Activated CD4-positive, alpha-beta T cell treated with anti-CD3 and anti-CD28 coated beads, Interleukin-2, amount 50 U/mL, for 16 hours (primary cell): ENCODE results near the gene TBXAS1.

Experiments used
- DNase-seq: peaks from one replicate; pipeline ENCODE4 v3.0.0-alpha.2; 2020

TBXAS1 gene

DNA sequence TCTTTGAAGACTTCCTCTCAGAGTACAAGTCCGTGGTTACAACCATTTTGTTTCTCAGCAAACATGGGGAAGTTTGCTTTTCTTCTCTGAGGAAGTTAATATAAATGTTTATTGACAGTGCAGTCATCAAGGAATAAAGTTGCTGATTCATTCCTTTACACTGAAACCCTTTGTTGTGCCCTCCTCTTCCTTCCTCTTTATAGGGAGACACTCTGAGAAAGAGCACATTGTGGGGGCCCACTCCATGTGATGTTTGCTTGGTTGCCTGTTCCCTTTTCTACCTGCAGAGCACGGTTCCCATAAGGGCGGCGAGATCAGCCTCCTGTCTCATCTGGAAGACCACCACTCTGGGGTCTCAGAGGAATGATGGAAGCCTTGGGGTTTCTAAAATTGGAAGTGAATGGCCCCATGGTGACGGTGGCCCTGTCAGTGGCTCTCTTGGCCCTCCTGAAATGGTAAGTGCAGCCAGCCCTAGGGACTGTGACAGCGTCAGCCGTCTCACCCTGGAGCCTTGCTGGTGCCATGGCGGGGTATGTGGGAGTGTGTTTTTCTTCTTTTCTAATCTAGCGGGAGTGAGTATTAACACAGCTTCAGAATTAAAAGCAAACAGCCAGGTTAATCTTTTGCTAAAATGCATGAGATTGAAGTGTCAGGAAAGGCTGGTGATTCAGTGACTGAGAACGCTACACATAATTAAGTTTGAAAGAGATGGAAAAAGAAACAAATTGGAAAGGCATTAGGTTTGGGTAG is at the start of gene TBXAS1:
TSS of gene TBXAS1 (plus strand) at position 240 of the 750 bp plus-strand sequence. CDS start at position 367, 127 bp downstream.
- peak; percentile 50 for DNase-seq

DNA sequence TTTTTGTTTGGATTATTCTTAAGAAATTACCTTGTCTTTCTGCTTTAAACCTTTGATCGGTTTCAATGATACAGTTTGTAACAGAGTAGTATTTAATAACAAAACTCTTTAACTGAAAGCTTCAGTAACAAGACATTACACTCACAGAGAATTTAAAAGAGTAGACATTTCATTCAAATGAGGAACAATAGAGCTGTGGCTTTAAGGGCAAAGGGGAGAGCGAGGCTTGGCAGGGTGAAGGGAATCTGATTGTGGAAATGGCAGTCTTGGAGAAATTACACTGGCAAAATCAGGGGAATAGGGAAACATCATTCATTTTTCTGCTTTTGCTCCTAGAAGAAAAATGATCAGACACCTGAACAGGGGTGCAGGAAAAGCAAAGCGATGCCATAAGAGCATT is 46.1 kb upstream of the TBXAS1 start:
- no peak for DNase-seq

DNA sequence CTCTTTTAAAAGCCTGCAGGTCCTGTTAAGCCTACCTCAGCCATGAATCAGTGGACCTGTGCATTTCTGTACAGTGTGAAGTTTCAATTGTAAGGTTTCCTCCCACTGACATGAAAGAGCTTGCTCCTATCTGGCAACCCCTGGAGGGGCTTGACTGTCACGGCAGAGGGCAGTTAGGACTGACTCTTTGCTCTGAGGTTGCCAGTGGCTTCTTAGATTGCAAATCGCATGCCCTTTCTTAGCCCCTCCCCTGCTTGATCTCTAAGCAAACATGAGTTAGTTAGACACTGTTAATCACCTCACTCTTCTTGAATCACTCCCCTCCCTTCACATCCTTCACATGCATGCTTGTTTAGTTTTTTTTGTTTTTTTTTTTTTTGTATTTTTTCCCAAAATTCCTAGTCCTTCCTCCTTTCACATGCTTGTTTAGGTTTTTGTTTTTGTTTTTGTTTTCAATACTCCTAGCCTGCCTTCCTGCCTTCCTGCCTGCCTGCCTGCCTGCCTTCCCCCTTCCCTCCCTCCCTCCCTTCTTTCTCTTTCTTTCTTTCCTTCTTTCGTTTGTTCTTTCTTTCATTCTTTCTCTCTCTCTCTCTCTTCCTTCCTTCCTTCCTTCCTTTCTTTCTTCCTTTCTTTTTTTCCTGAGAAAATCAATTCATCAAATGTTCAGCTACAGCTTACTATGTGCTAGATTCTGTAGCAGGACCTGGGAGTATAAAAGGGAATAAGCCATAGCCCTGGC is 45.2 kb upstream of the TBXAS1 start:
- DNase-seq, result no peak

DNA sequence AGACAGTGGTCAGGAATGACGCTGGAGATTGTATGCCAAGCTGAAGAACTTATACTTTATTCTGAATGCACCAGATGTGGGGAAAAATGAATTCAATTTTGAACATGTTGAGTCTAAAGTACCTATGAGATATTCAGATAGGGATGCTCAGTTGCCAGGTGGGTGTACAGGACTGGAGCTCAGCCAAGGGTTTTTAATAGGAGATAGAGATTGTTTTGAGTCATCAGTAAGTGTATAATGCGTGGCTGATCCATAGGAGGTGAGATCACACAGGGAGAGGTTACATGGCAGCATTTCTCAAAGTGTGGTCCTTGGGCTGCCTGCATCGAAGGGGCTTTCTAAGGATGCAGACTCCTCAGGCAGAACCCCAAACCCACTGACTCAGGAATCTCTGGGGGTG is 44.4 kb upstream of the TBXAS1 start:
- DNase-seq, result no peak

DNA sequence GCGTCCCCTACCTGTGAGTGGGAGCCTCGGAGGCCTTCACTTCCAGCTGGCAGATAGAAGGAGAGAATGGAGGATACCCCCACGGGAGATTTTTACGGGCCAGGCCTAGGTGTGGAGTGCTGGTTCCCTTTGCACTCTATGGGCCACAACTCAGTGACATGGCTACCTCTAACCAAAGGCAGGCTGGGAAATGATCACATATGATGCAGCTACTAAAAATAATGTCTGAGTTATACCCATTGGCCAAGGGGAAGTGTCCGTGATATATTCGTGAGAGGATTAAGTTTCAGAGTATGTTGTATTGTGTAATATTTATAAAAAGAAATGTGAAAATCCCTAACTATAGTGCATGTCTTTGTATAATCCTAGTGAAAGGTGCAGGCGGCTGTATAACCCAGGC is 37.7 kb upstream of the TBXAS1 start:
- no peak for DNase-seq

DNA sequence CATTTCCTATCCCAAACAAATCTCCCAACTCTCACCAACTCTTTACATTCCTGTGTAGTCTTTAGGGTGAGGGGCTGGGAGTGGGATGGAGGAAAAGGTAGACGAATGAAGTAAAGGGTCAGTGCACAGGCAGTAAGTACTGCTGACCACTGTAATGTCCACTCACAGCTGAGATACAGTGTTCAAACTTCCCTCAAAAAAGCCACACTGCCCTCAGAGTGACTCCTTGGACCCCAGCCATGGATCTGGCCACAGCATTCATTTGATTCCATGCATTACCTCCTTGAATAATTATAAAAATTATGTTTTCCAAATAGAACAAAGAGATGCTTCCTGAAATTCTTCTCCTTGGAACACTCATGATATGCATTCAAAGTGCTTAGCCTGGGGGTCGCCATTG is 31.5 kb upstream of the TBXAS1 start:
- DNase-seq, result no peak

DNA sequence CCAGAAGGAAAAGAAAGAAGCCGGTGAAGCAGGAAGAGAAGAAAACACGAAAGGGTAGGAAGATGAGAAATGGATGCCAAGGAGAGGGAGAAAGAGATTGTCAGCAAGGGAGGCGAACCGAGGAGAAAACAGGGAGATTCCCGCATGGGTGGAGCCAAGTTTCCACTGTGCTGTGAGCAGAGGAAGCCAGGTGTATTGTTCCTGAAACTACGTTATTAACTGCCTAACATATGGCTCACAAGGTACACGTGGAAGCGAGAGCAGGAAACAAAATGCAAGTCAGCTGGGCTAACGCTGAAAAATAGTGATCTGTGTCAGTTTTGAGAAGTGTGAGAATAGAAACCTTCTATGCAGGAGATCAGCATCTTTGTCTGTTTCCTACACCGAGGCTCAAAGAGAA is 30.8 kb upstream of the TBXAS1 start:
- no peak for DNase-seq

DNA sequence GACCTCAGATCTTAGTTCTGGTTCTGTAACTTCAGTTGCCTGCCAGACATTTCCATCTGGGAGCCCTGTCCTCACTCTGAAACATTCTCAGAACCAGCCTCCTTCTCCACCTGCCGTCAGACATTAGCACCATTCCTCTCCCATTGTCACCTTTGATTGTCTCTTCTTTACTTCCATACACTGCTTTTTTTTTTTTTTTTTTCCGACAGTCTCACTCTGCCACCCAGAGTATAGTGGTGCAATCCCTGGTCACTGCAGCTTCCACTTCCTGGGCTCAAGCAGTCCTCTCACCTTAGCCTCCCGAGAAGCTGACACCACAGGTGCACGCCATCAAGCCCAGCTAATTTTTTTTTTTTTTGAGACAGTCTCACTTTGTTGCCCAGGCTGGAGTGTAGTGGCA is 30.2 kb upstream of the TBXAS1 start:
- no peak for DNase-seq

DNA sequence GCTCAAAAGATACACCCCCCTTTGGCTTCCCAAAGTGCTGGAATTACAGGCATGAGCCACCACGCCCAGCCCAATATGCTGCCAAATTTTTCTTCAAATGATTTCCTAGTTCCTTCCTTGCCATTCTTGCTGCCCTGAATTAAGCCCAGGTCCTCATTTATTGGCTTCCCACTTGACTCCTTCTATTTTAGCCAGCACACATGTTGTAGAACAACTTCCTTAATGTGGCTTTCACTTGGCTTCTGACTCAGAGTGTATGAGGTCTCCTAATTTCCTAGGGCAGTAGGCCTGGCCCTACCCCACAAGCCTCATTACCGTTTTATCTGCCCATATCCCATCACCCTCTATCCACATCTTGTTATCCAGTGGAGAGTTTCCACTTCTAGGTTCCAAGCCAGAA is 29.5 kb upstream of the TBXAS1 start:
- no peak for DNase-seq

DNA sequence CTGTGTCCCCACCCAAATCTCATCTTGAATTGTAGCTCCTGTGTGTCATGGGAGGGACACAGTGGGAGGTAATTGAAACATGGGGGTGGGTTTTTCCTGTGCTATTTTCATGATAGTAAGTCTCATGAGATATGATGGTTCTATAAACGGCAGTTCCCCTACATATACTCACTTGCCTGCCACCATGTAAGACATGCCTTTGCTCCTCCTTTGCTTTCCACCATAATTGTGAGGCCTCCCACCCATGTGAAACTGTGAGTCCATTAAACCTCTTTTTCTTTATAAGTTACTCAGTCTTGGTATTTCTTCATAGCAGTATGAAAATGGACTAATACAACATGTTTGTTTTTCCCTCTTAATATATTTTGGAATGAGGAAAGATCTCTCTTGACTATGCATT is 24.5 kb upstream of the TBXAS1 start:
- DNase-seq, result no peak

DNA sequence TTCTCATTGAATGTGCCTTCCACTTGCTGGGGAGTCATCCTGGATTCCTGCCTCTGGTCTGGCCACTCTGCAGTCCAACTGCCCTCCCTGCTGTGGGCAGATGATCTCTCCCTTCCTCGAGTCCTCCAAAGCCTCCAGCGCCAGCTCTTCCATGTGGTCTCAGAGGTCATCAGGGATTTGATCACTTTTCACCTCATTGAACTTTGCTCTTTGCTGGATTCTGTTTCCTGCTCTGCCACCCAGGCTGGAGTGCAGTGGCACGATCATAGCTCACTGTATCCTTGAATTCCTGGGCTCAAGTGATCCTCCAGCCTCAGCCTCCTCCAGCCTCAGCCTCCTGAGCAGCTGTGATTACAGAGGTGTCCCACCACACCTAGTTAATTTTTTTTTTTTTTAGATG is 22.1 kb upstream of the TBXAS1 start:
- no peak for DNase-seq

DNA sequence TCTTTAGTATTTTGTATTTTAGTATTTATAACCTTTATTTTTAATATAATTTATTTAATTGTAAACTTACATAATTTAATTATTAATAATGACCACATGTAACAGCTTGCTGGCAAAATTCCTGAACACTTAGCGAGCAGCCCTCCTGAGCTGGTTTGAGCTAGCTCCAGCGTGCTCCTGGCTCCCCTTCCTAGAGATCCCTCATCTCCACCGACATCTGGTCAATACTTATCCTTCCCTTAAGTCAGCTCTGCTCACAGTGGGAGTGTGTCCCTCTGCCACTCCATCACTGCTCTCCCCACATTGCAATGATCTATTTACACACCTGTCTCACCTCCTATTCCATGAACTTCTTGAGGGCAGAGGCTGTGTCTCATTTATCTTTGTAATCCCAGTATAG is 20.6 kb upstream of the TBXAS1 start:
- no peak for DNase-seq

DNA sequence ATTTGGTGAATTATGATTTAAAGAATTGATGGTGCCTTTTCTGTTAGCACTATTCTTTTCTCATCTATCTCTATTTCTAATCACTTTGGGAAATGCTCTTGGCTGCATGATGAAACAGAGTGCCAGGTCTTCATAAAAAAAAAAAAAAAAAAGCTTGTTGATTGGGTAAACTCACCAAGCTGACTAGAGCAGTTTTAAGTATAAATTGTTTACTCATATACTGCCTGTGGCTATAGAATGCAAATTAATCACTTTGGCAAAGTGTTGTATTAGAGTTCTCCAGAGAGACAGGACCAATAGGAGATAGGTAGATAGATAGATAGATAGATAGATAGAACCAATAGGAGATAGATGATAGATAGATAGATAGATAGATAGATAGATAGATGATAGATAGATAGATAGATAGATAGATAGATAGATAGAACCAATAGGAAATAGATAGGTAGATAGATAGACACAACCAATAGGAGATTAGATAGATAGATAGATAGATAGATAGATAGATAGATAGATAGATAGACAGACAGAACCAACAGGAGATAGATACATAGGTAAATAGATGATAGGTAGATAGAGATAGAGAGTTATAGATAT is 20.1 kb upstream of the TBXAS1 start:
- DNase-seq, result no peak

DNA sequence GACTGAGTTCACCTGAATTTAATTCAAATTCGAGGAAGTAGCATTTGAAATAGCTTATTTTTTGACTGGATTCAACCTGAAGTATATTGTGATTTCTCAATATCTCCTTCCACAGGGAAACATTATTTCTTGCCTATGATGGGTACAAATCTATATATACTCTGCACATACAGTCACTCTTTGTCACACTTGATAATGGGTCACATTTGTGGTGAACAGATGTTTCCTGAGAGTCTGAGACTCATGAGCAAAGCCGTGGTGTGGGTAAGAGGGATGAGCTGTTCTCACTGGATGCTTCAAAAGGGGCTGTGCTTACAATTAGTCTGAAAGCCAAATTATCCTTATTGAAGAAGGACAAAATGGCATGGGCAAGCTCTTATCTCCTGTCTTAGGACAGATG is 18.0 kb upstream of the TBXAS1 start:
- no peak for DNase-seq

DNA sequence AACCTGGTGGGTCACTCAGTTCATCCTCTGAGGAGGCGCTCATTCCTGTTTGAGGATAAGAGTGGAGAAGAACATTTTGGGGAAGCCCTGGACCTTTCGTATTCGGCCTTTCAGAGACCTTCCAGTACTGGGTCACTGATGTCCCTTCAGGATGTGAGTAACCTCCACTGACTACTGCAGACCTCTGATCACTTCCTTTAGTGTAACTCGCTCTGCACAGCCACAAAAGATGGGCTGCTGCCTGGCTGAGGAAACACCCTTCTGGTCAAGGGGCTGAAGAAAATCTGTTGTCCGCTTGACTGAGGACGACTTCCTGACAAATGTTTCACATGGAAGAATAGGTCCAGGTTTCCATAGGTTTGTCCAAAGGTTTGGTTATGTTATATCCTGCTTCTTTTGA is 15.9 kb upstream of the TBXAS1 start:
- DNase-seq, result no peak

DNA sequence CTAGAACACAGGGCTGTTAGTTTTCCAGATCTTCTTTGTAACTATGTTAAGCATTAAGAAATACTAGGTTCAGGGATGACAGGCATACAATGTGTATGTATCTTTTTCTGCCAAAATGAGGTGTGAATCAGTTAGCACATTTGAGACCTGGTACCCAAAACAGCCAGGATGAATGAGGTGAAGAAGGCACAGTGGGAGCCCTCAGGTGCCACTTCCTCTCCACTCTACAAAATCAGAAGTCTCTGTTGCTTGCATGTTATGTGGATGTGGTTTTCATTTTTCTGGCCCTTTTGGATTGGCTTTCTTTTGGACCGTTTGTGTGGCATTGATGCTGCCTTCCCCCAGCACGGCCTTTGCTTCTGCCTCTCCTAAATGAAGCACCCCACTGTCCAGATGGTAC is 15.4 kb upstream of the TBXAS1 start:
- no peak for DNase-seq

DNA sequence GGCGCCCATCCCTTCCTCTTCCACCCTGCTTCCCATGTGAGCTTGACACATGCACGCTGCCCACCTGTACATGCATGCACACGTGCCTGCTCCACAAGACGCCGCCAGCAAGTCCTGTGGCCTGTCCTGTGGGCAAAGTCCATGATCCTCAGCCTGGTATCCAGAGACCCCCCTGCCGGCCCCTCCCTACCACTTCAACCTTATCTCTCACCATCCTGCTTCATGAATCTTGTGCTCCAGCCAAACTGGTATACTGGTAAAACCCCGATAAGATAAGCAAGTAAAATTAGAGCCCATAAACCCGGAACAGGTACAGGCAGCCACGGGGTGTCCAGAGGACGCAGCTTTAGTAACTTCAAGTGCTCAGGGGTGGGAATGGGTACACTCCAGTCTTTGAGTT is 11.8 kb upstream of the TBXAS1 start:
- no peak for DNase-seq

DNA sequence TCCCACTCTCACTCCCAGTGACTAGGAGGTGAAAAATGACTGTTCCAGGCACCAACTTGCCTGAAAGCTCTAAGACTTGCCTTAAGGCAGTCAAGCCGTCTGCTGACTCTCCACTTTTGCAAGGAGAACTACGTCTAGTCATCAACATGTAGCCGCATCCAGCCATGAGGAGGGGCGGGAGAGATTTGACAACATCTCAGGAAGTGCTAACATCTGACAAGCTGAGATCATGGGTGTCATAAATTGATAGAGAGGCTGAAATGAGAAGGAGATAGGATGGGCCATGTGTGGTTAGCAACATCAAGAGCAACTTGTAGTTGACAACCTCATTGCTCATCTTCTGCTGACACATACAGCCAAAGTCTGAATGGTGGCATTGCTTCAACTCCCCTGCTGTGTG is 9.0 kb upstream of the TBXAS1 start:
- DNase-seq, result no peak

DNA sequence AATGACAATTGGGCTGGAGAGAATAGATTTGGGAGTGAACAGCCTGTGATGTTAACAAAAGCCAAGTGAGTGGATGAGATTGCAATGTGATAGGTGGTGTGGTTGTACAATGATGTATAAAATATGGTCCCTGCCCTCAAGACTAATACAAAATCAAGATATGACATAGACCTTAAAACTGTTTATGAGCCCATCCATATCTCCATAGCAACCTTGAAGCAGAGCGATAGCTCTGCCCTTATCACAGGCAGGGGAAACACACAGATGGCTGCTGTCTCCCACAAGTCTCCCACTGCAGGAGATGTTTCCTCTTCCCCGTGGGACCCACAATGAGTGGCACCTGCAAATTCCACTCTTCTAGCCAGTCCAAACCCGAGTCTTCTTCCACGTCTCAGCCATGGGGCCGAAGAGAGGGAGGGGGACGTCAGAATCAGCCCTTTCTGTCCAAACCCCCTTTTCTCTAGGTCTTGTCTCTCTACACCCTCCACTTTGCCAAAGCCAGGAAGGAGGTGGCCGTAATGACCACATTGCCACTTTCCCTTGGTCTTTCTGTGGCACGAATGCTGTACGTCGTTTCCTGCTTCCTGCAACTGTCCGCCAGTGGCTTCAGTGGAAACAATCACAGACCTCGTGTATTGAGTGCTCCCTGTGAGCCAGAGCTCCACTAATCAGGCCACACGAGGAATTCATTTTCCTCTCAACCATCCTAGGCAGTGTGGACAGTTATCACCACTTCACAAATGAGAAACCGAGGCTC is 7.5 kb upstream of the TBXAS1 start:
- no peak for DNase-seq

DNA sequence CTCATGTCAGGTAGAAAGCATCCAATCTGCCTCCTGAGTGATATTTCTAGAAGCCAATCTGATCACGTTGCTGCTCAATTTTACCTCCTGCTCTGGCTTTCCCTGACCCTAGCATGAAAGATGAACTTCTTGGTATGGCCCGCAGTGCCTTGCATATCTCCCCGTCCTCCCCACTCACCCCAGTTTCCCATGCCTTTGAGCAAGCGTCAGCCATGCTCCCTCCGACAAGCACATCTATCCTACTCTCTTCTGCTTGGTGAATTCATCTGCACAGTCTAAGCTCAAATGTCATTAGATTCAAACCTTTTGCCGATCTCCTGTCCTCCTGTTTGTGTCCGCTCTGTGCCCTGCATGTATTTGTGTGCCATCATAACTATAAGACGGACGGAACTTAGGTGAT is 6.2 kb upstream of the TBXAS1 start:
- no peak for DNase-seq

DNA sequence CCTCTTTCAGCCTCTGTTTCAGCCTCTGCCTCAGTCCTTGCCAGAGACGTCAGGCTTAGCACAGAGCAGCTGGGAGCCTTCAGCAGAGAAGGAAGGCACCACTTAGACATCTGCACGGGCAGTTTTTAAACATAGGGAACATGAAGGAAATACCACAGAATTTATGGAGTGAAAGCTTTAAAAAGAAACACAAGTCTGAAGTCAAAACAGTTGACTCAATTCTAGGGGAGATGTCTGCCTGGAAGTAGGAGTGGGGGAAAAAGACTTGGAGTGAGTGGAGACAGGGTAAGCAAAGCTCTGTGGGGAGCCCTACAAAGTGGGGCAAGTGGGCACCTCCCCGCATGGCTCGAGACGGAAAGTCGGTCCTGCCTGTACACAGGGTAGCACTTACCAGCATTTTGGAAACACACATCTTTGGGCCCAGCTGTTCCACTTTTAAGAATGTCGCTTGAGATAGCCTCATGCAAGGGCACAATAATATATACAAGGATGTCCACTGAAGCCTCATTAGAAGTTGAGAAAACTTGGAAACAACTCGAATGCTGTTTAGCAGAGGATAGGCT is 5.0 kb upstream of the TBXAS1 start:
- no peak for DNase-seq

DNA sequence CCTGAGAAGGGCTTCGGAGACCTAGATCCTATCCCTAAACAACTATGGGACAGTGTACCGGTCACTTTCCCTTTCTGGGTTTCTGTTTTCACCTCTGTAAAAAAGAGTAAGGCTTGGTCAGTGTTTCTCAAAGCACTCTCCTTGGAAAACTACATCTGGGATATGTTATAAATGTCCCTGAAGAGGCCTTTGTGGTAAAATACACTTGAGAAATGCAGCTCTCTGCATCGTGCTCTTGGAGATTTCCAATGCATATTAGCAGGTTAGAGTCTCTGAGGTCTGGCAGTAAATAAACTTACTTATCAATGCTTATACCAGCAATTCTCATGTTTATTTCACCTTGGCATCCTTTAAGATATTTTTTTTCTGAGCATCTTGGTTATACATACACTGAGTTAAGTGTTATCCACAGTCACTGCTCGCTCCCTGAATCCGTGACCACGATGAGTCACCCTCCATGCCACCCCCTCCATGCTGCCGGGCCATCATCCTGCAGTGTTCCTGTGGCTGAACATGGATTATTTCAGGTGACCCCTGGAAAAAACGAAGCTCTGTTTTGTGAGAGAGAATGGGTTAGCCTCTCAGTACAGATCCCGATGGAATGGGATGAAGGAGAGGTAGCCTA is 3.3 kb upstream of the TBXAS1 start:
- no peak for DNase-seq

DNA sequence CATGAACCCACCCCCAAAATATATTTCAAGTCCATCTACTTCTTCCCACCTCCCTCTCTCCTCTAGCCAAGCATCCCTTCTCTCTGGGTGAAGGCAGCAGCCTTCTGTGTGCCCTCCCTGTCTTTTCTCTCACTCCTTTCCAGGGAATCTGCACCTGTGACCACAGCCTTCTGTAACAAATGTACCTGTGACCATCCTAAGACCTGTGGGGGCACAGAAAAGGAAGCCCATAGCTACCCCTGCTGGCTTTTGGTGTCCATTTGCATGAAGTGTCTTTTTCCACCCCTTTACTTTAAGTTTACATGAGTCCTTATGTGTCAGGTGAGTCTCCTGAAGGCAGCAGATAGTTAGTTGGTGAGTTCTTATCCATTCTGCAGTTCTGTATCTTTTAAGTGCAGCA is 2.0 kb upstream of the TBXAS1 start:
- DNase-seq, result no peak
